Activated CD8-positive, alpha-beta T cell treated with anti-CD3 and anti-CD28 coated beads for 36 hours (primary cell): ENCODE measurements around the gene LRMDA. TPM values are rescaled to one million over a fixed set of nuclear protein-coding genes. Genes with fewer than 3 reads are reported as not detected.

Experiments used
- ATAC-seq: fragments of 200-7000 bp; cut with Tn5 transposase; one replicate; pipeline ENCODE4 v1.10.0; 2021; ENCODE audit warnings: mild to moderate bottlenecking, moderate library complexity
- CTCF ChIA-PET: fragments of 350-600 bp; sonication (Branson Sonifier 250); formaldehyde crosslinking; loops from one replicate; lab custom pipeline; 2021; ENCODE audit warnings: antibody characterized with exemption; lab: Charles Lee
- POLR2A ChIA-PET: fragments of 350-600 bp; sonication (Branson Sonifier 250); formaldehyde crosslinking; loops from one replicate; lab custom pipeline; 2021; ENCODE audit warnings: antibody characterized with exemption; lab: Charles Lee
- DNase-seq: peaks from one replicate; pipeline ENCODE4 v3.0.0-alpha.2; 2020
- H3K27ac Mint-ChIP-seq: one replicate; pipeline ENCODE4 v1.8.0; 2021; ENCODE audit warnings: mild to moderate bottlenecking, mixed read lengths
- H3K27me3 Mint-ChIP-seq: one replicate; pipeline ENCODE4 v1.8.0; 2021; ENCODE audit warnings: mixed read lengths
- H3K36me3 Mint-ChIP-seq: one replicate; pipeline ENCODE4 v1.8.0; 2021; ENCODE audit warnings: low read depth, mixed read lengths
- H3K4me1 Mint-ChIP-seq: one replicate; pipeline ENCODE4 v1.8.0; 2021; ENCODE audit warnings: low read depth, mixed read lengths
- H3K4me3 Mint-ChIP-seq: one replicate; pipeline ENCODE4 v1.8.0; 2021; ENCODE audit warnings: mild to moderate bottlenecking, moderate library complexity, mixed read lengths
- H3K9me3 Mint-ChIP-seq: one replicate; pipeline ENCODE4 v1.8.0; 2021; ENCODE audit warnings: mixed read lengths
- intact Hi-C: fragments of 100-400 bp; cut with micrococcal nuclease; formaldehyde crosslinking; loops from one replicate; pipeline ENCODE4 v1.10.0; 2022
- total RNA-seq, 2 experiments: library from RNA; stranded (reverse); gene quantifications; one replicate each; pipeline ENCODE4 v1.2.3, GENCODE V29; 2021
- TF ChIP-seq, protein P1 (sequence below): fragments of 200-600 bp; IDR thresholded peaks from one replicate; pipeline ENCODE4 v1.8.0; 2022; ENCODE audit warnings: antibody characterized with exemption, mild to moderate bottlenecking

LRMDA gene
- total RNA-seq, 2 experiments from 2014 or later: not detected

DNA sequence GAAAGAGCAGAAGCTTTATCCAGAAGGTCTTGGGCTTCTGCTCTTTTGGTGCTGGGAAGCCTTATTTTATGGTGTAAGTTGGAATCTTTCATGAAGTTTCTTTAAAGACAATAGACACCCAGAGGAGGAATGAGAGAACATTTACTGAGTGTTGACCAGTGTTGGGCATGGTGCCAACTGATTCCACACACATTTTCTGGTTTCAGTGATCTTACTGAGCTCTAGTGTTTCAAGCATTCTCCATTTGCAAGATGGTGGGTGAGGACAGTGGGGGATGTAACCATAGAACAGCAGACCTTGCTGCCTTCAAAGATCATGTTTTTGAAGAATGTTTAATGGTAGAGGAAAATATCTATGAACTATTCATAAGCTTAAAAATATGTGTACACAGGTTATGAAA, 114.6 kb downstream of the LRMDA start:
- H3K4me1 Mint-ChIP-seq: no peaks in the 10 kb centered on the region
- TF ChIP-seq, protein P1, sequence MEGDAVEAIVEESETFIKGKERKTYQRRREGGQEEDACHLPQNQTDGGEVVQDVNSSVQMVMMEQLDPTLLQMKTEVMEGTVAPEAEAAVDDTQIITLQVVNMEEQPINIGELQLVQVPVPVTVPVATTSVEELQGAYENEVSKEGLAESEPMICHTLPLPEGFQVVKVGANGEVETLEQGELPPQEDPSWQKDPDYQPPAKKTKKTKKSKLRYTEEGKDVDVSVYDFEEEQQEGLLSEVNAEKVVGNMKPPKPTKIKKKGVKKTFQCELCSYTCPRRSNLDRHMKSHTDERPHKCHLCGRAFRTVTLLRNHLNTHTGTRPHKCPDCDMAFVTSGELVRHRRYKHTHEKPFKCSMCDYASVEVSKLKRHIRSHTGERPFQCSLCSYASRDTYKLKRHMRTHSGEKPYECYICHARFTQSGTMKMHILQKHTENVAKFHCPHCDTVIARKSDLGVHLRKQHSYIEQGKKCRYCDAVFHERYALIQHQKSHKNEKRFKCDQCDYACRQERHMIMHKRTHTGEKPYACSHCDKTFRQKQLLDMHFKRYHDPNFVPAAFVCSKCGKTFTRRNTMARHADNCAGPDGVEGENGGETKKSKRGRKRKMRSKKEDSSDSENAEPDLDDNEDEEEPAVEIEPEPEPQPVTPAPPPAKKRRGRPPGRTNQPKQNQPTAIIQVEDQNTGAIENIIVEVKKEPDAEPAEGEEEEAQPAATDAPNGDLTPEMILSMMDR: no peak
- peaks cover 6% of the 10 kb centered on the region for H3K27me3 Mint-ChIP-seq
- intact Hi-C loops: no loop called here
- ChIA-PET POLR2A (no interaction called here), CTCF (interaction anchor here (1.3 kb wide), 1 partner anchor 10 kb away, joined by 3 read pairs; no protein-coding TSS in a partner anchor)
- peaks cover 2% of the 10 kb centered on the region for H3K9me3 Mint-ChIP-seq
- no peak for DNase-seq
- H3K4me3 Mint-ChIP-seq: no peak overlapping the region
- H3K27ac Mint-ChIP-seq: no peak overlapping the region
- no peak for ATAC-seq
- H3K36me3 Mint-ChIP-seq: no peaks in the 10 kb centered on the region

DNA sequence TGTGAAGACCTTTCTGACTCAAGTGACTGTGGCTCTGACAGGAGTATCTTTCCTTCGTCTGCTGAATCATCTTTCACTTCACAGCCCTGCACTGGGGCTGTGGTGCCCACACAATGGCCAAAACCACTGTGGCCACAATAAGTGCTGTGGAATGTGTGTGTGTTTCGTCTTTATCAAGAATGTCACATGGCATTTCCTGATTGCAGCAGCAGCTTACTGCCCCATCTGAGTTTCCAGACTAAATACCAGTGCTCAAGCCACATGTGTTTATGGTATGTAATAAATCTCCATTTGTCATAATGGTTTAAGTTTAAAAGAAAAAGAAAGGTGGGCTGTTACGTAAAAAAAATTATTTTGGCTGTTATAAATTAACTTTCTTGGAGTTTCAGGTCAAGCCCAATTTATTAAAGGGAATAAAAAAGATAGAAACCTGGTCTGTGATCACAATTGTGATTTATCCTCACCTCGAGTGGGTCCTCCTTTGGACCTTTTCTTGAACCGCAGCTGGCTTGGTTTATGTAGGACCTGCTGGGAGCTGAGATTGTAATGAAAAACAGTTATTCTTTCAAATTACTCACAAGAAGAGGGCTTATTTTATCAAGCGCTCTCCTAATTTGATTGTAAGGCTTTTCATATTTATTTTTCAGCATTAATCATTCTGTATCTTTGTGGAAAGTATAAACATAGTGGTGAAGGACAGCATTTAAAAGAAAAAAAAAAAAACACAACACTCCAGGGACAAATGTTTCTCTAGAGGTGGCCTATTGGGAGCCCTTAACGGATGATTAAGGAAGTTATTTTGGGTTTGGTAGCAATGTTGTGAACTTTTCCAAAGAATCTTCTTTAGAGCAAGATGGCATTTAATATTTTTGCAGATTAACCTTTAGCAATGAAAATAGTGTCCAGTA, 116.2 kb downstream of the LRMDA start:
- intact Hi-C loops: no loop called here
- Mint-ChIP-seq H3K4me3 (no peak overlapping the region), H3K36me3 (no peaks in the 10 kb centered on the region), H3K27ac (no peak overlapping the region), H3K4me1 (no peaks in the 10 kb centered on the region), H3K27me3 (peaks cover 6% of the 10 kb centered on the region), H3K9me3 (peaks cover 2% of the 10 kb centered on the region)
- DNase-seq (no peak), ATAC-seq (no peak)
- CTCF ChIA-PET: interaction anchor here (1.3 kb wide), 1 partner anchor 8 kb away, joined by 3 read pairs; no protein-coding TSS in a partner anchor
- TF ChIP-seq, protein P1: no peak
- POLR2A ChIA-PET: no interaction called here

DNA sequence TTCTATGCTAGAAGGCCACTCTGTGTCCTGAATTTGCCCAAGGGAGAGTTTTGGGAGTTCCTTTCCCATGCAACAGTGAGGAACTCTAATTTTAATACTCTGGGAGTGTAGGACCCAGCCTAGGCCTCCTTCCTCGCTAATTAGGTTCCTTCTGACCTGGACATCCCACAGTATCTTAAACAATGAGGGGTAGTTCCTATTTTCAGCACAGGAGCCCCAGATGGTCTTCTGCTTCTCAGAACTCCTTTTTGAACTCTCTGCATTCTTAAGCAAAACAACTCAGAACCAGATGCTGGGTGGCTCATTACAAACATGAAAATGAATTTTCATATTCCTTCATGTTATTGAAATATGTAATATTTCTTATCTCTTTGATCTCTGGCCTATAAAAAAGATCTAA, 116.9 kb downstream of the LRMDA start:
- intact Hi-C loops: no loop called here
- DNase-seq: no peak
- TF ChIP-seq, protein P1: no peak
- Mint-ChIP-seq H3K9me3 (peaks cover 2% of the 10 kb centered on the region), H3K4me3 (no peak overlapping the region), H3K36me3 (no peaks in the 10 kb centered on the region), H3K27me3 (peaks cover 6% of the 10 kb centered on the region), H3K4me1 (no peaks in the 10 kb centered on the region), H3K27ac (no peak overlapping the region)
- ChIA-PET CTCF (no interaction called here), POLR2A (no interaction called here)
- ATAC-seq: no peak

DNA sequence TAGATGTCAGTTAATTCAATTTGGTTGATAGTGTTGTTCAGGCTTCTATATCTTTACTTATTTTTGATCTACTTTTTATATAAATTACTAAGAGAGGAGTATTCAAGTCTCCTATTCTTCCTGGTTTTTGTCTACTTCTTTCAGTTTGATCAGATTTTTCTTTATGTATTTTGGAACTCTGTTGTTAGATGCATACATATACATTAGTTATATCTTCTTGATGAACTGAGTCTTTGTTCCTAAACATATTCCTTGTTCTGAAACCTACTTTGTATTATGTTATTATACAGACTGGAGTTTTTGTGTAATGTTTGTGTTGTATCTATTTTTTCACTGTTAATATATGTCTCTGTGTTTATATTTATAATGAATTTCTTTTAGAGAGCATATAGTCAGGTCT, 118.8 kb downstream of the LRMDA start:
- TF ChIP-seq, protein P1: no peak
- Mint-ChIP-seq H3K9me3 (peaks cover 2% of the 10 kb centered on the region), H3K27me3 (peaks cover 2% of the 10 kb centered on the region), H3K4me1 (no peaks in the 10 kb centered on the region), H3K27ac (no peak overlapping the region), H3K4me3 (no peak overlapping the region), H3K36me3 (no peaks in the 10 kb centered on the region)
- intact Hi-C loops: no loop called here
- ChIA-PET CTCF (no interaction called here), POLR2A (no interaction called here)
- ATAC-seq: no peak
- DNase-seq: no peak

DNA sequence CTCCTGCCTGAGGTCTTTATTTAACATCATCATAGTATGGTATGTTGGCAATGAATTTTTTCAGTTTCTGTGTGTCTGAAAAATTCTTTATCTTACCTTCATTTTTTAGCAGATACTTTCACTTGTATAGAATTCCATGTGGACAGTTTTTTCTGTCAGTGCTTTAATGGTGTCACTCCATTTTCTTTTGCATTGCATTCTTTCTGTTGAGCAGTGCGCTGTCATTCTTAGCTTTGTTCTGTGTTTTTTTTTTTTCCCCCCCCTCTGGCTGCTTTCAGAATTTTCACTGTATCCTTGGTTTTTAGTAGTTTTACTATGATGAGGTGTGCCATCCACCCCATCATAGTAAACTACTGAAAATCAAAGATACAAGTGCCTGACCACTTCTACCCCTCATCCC, 120.7 kb downstream of the LRMDA start:
- Mint-ChIP-seq H3K36me3 (no peaks in the 10 kb centered on the region), H3K4me1 (no peaks in the 10 kb centered on the region), H3K9me3 (peaks cover 2% of the 10 kb centered on the region), H3K4me3 (no peak overlapping the region), H3K27ac (no peak overlapping the region), H3K27me3 (peaks cover 2% of the 10 kb centered on the region)
- intact Hi-C loops: no loop called here
- TF ChIP-seq, protein P1: no peak
- DNase-seq (no peak), ATAC-seq (no peak)
- POLR2A ChIA-PET: no interaction called here
- CTCF ChIA-PET: no interaction called here
